Right ventricle myocardium superior (tissue), 1 donor: ENCODE data around the gene METTL26. TPM values are rescaled to one million over a fixed set of nuclear protein-coding genes. Genes with fewer than 3 reads are reported as not detected.
A peak's percentile ranks its signal among the peaks of the same experiment; 100 is the strongest.

Source experiments
- ATAC-seq: fragments of 200-7000 bp; cut with Tn5 transposase; one replicate; pipeline ENCODE4 v1.9.1; 2020; ENCODE audit warnings: mild to moderate bottlenecking; ENCODE audit not compliant: poor library complexity
- DNase-seq: peaks from one replicate; pipeline ENCODE4 v3.0.0-alpha.2; 2020
- intact Hi-C: fragments of 100-400 bp; cut with DNase I; formaldehyde crosslinking; loops from one replicate; pipeline ENCODE4 v1.11.2; 2022
- total RNA-seq: library from RNA; stranded (reverse); fragmentation: NEBNext Ultra II Directional; extraction: Animal tissue kit (Norgen Biotek cat#: 25700); gene quantifications from one replicate; pipeline ENCODE4 v1.2.1, GENCODE V29; 2021
- donor health status: DM: no; HTN: yes; CAD: no; lungs with severe emphysema.

The METTL26 gene
- total RNA-seq, 1 donor from 2014 or later, result 52.5 TPM

DNA sequence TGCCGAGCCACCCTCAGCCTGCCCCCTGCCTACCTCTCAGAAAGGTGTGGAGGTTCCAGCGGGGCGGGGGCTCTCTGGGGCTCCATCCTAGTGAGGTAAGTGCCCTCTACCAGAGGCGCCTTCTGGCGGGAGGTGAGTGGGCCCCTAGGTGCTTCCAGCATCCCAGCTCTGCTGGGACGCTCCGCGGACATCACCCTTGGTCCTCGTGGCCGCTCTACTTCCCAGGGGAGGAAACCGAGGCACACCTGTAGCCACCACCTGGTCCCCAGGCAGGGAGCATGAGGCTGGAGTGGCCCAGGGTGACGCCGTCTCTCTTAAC is 6.9 kb upstream of the METTL26 start:
- ATAC-seq (no peak), DNase-seq (no peak)
- intact Hi-C loops, result no loop called here

DNA sequence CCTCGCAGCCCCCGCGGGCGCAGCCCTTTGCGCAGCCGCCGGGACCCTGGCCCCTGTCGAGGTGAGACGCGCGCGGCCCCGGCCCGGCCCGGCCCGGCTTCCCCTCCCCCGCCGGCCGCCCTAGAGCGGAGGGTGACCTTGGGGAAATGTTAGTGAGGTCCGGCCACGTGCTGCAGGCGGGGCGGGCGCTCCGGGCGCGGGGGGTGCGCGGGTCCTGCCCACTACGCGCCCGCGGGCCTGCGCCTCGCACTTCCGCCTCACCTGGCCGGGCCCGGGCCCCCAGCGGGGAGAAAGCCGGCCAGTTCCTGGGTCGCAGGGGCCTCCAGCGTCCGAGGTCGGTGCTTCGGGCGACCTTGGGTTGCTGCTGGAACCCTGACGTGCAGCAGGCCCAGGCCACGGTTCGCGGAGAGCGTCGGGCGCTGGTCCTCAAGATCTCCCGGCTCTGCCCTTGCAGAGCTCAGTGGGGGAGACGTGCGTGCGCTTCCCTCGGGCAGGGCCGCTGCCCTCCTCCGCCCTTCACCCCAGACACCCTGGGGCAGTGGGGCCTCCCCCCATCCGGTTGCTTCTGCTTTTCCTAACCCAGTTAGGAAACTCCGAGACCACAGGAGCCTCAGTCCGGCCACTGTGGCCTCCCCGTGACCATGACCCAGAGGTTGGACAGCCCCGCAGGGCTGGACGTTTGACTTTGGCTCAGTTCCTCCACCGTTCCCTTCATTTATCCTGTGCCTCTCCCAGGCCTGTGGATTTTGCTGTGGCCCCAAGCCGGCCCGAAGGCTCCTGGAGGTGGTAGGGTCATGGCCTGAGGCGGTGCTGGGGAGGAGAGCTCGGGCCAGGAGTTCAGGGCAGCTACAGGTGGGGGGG is 6.3 kb upstream of the METTL26 start:
- intact Hi-C loops, result no loop called here
- DNase-seq (peak; percentile 81), ATAC-seq (peak; percentile 40)

DNA sequence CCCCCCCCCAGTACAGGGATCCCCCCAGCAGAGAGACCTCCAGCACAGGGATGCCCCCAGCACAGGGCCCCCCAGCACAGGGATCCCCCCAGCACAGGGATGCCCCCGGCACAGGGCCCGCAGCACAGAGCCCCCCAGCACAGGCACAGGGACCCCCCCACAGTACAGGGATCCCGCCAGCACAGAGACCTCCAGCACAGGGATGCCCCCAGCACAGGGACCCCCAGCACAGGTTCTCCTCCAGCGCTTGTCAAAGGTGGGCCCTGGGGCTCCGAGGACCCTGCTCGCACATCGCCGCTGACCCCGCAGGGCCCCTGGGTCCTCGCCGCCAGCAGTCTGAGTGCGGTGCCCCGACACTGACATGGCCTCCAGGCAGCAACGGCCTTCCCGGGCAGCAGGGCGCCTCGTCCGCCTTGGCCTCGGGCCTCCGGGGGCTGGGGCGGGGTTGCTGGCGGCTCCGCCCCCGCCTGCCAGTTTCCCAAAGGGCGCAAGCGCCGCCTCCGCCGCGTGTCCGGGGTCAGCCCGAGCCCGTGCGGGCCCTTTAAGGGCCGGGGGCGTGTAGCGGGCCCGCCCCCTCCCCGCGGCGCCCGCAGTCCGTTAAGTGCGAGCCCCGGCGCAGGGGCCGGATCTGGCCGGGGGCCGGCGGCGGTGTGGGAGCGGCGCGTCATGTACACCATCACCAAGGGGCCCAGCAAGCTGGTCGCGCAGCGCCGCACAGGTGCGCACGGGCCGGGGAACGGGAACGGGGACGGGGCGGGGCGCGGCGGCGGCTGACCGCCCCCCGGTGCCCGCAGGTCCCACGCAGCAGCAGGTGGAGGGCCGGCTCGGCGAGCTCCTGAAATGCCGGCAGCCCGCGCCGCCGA is 5.5 kb upstream of the METTL26 start, which contains the start of gene MCRIP2:
Gene MCRIP2 (plus strand): TSS at position 503 of the 863 bp plus-strand sequence. CDS start 164 bp downstream, at position 667.
- ATAC-seq (peak; percentile 70), DNase-seq (peak; percentile 93)
- intact Hi-C loops, result no loop called here

DNA sequence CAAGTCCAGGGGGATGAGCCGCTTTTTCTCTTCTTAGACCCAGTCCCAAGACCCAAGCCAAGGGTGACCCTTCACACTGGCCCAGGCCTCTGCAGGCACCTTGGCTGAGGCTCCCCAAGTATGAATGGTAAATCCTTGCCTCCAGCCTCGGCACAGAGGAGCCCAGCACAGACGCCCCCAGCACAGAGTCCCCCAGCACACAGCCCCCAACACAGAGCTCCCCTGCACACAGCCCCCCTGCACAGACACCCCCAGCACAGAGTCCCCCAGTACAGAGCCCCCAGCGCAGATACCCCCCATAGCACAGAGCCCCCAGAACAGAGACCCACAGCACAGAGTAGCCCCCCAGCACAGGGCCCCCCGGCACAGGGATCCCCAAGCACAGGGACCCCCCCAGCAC is 4.5 kb upstream of the METTL26 start:
- ATAC-seq, result no peak
- intact Hi-C loops, result no loop called here
- no peak for DNase-seq

DNA sequence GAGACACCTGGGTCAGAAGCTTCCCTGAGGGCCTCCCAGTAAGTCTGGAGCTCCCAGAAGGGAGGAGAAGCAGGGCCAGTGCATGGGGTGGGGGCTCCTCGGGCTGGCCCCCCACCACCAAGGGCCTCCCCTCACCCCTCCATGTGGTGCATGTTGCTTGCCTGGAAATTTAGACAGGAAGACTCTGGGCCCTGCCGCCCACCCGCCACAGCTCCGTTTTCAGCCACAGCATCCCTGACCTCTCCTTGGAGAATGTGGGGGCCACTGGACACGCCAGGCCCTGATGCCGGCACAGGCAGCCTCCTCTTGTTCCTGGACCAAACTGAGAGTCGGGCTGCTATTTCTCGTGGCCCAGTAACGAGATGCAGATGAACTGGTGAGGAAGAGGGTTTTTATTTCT is 2.7 kb upstream of the METTL26 start:
- intact Hi-C loops, result loop anchor here (5.0 kb wide), 1 partner anchor 52 kb away; no protein-coding TSS in a partner anchor
- ATAC-seq (no peak), DNase-seq (no peak)

DNA sequence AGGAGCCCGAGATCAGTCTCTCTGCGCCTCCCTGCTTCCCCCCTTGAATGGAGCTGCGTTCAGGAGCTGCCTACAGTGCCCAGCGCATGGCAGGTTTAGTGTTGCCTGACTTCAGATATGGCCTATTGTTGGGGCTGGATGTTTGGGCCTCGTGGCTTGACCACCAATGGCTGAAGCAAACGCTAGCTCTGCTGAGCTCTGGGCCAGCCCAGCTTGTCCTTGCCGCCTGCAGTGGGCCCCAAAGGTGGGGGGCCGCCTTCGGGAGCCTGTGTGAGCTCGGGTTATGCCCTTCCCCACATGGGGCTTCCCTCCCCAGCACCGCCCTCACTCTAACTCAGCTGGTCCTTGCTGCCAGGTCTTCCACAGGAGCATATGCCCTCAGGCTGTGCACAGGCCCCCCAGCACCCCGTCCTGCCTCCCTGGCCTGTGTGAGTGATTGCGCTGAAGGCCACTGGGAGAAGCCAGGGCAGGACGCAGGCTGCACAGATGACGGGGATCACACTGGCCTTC is 2.0 kb upstream of the METTL26 start:
- no peak for DNase-seq
- intact Hi-C loops, result loop anchor here (5.0 kb wide), 1 partner anchor 51 kb away; no protein-coding TSS in a partner anchor
- no peak for ATAC-seq

DNA sequence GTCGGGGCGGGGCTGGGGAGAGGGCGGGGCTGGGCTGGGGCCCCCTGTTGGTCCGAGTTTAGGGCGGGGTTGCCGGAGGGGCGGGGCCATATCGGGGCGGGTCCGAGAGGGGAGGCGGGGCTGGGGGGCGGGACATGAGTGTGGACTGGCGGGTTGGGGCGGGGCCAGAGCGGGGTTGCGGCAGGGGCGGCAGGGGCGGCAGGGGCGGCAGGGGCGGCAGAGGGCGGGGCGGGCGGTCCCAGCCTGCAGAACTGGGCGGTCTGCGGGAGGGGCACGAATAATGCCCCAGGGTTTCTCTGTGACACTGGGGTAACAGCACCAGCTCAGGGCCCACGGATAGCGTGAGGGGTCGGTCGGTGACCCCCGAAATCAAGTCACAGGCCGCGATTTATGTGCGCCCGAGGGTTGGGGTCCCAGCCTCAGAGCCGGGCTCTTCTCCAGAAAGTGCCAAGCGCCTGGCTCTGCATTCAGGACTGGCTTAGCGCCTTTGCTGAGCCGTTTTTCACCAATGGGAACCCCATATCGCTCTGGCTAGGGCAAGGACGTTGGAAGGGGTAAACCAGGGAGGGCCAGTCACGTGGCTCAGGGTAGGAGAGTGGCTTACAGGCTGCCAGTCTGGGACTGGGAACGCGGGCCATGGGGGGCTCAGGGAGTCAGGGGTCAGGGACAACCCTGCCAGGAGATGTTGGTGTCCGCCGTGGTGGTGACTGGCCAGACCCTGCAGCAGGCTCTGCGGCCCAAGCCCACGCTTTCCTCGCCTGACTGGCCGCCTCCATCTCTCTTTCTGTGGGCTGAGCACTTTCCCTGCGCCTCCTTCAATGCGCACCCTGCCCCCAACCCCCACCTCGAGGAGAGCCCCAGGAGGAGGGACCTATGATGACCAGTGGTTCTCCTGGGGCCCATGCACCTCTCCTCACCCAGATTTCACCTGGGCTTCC is 1.2 kb upstream of the METTL26 start:
- ATAC-seq, result peak; percentile 80
- peak; percentile 92 for DNase-seq
- intact Hi-C loops, result loop anchor here (5.0 kb wide), 1 partner anchor 50 kb away; no protein-coding TSS in a partner anchor

DNA sequence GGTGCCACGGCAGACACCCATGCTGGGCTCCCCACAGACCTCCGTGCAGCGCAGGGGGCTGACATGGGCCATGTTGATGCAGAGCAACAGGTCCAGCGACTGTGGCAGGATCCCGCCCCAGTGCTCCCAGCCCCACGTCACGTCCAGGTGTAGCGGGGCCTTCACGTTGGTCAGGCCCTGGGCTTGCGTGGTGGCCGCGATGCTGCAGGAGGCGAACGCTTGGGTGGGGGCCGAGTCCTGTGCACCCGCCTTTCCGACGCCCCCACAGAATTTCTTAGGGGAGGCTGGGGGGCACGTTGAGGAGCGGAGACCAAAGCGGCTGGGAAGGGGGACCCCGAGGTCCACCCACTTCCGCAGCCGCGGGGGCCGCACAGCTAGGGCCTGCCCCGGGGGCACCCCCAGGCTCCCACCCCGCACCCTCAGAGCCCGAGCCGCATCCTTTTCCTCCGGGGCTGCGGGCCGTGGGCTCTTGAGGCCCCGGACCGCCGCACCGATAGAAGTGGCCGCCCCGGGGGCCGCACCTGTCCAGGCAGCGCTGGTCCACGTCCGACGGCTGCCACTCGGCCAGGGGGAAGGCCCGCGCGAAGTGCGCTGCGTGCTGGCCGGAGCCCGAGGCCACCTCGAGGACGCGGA is 416 bp downstream of the METTL26 start:
- DNase-seq (no peak), ATAC-seq (no peak)
- intact Hi-C loops, result loop anchor here (5.0 kb wide), 1 partner anchor 48 kb away; no protein-coding TSS in a partner anchor

DNA sequence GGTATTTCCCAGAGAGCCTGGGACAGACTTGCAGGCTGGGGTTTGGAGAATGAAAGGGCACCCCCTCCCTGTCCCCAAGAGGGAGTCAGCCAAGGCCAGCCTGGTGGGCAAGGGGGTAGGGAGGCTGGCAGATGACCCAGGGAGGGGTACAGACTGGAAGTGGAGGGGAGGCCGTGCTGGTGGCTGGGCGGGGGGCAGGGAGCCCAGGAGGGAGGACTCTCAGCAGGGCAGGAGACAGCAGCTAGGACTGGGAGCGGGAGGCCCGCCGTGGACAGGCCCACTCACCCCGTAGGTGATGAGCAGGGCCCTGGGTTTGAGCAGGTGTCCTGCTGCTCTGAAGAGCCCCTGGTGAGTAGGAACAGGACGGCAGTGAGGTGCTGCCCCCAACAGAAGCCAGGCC is 1.1 kb downstream of the METTL26 start:
- intact Hi-C loops, result loop anchor here (5.0 kb wide), 1 partner anchor 48 kb away; no protein-coding TSS in a partner anchor
- no peak for ATAC-seq
- no peak for DNase-seq

DNA sequence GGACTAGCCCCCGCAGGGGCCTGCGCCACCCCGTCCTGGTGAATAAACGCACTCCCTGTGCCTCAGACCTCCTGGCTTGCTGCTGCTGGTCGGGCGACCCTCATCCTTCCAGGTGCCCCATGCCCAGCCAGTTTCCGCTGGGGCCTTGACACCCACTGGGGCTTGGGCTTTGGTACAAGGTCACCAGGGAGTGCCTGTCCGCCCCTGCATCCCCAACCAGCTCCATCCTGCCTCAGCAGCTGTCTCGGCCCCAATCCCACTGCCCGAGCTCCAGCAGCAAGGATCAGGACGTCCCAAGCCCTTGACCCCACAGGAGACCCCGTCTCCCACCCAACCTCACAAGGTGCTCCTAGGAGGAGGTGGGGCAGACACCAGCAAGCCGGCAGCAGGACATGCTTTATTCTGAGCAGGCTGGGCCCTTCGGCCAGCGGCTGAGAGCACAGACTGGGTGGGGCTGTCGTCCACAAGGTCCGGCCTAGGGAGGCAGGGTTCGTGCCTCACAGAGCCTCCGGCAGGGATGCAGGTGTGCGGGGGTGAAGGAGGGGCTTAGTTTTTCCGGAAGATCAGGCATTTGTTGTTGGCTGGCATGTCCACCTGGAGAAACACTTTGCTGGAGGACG is 1.9 kb downstream of the METTL26 start:
- ATAC-seq (no peak), DNase-seq (peak; percentile 40)
- intact Hi-C loops, result no loop called here

DNA sequence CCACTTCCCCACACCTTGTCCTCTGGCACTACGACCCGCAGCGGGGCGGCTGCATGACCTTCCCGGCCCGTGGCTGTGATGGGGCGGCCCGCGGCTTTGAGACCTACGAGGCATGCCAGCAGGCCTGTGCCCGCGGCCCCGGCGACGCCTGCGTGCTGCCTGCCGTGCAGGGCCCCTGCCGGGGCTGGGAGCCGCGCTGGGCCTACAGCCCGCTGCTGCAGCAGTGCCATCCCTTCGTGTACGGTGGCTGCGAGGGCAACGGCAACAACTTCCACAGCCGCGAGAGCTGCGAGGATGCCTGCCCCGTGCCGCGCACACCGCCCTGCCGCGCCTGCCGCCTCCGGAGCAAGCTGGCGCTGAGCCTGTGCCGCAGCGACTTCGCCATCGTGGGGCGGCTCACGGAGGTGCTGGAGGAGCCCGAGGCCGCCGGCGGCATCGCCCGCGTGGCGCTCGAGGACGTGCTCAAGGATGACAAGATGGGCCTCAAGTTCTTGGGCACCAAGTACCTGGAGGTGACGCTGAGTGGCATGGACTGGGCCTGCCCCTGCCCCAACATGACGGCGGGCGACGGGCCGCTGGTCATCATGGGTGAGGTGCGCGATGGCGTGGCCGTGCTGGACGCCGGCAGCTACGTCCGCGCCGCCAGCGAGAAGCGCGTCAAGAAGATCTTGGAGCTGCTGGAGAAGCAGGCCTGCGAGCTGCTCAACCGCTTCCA is 2.6 kb downstream of the METTL26 start:
- ATAC-seq (no peak), DNase-seq (peak; percentile 41)
- intact Hi-C loops, result no loop called here

DNA sequence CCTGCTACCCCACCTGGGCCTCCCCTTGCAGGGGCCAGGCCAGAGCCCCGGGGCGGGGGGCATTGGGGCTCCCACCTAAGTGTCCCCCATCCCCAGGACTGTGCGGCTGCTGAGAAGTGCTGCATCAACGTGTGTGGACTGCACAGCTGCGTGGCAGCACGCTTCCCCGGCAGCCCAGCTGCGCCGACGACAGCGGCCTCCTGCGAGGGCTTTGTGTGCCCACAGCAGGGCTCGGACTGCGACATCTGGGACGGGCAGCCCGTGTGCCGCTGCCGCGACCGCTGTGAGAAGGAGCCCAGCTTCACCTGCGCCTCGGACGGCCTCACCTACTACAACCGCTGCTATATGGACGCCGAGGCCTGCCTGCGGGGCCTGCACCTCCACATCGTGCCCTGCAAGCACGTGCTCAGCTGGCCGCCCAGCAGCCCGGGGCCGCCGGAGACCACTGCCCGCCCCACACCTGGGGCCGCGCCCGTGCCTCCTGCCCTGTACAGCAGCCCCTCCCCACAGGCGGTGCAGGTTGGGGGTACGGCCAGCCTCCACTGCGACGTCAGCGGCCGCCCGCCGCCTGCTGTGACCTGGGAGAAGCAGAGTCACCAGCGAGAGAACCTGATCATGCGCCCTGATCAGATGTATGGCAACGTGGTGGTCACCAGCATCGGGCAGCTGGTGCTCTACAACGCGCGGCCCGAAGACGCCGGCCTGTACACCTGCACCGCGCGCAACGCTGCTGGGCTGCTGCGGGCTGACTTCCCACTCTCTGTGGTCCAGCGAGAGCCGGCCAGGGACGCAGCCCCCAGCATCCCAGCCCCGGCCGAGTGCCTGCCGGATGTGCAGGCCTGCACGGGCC is 3.4 kb downstream of the METTL26 start:
- ATAC-seq (no peak), DNase-seq (peak; percentile 40)
- intact Hi-C loops, result no loop called here

DNA sequence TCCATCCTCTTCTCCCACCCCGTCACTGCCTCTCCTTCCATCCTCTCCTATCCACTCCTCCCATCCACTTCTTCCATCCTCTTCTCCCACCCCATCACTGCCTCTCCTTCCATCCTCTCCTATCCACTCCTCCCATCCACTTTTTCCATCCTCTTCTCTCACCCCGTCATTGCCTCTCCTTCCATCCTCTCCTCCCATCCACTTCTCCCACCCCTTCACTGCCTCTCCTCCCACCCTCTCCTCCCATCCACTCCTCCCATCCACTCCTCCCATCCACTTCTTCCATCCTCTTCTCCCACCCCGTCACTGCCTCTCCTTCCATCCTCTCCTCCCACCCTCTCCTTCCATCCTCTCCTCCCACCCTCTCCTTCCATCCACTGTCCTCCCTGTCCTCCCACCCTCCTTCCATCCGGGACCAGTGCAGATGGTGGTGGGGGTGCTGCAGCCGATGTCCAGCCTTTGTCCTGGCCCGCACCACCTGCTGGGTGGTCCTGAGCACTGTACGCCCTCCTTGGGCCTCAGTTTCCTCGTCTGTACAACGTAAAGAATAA is 4.2 kb downstream of the METTL26 start:
- no peak for DNase-seq
- intact Hi-C loops, result no loop called here

DNA sequence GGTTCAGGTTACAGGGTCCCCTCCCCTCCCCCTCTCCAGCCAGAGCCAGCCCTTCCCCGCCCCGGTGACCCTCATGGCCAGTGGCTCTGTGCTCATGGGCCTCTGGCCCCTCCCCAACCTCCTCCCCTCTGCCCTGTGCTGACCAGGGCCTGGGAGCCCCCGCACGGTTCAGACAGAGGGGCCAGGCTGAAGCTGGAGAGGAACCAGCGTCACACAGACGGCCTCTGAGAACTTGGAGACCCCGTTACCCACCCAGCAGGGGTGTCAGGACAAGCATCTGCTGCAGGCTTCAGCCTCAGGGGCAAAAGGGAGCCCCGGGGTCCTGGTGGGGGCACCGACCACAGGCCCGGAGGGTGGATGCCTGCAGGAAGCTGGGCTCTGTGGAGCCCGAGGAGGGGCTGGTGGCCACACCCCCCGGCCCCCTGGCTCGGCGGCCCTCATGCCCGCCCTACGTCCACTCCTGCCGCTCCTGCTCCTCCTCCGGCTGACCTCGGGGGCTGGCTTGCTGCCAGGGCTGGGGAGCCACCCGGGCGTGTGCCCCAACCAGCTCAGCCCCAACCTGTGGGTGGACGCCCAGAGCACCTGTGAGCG is 5.2 kb downstream of the METTL26 start, which contains the start of gene WFIKKN1:
Gene WFIKKN1 (plus strand): TSS at position 171 of the 591 bp plus-strand sequence. CDS start 269 bp downstream, at position 440.
- intact Hi-C loops, result no loop called here
- peak; percentile 46 for DNase-seq
- ATAC-seq, result no peak

More for the DNA sequence above, 4.2 kb downstream of the METTL26 start:
- ATAC-seq, result no peak

DNA sequence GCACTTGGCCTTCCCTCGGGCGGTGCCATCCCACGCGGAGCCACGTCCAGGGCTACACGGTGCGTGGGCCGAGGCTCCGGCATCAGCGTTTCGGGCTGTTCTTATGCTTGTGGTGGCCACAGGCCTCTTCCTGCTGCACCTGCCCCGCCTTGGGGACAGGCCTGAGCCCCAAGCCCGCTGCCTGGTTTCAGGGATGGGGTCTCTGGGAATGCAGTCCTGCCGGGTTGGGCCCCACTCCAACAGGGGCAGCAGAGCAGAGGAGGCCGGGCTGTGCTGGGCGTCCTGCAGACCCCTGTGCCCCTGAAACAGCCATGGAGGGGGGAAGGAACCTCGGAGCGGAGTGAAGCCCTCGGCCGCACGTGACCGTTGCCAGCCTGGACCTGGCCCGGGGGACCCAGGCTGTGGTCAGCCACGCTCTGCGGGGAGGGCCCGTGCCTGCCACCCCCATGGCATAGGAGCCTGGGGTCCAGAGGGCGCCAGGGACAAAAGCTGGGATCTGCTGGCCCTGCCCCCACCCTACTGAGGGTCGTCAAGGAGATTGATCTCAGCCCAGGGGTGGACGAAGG is 5.8 kb downstream of the METTL26 start:
- ATAC-seq (no peak), DNase-seq (peak; percentile 42)
- intact Hi-C loops, result no loop called here
